ENCODE results near the gene PTPRD.
"Not testable (repeated sequence)": the region's sequence is repeated elsewhere in the genome, so short reads cannot be mapped to it uniquely, and the experiment has no call there.

The PTPRD gene

DNA sequence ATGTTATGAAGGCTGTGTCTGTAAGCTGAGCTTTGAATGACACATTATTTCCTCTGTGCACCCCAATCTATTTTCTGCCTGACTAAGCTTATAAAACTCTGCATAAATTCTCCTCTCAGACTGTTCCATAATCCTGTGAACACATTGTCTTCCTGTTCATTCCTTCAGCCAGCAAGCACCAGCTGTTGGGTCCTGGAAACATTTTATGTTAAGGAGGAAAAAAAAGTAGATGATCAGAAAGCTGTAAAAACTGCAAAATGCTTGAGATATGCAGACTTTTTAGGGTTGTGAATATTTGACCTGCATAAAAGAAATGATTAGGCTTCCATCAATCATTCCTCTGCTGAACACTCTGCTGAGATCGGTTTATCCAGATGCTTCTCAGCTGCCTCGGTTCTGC, 1567.2 kb downstream of the PTPRD start:
- Histone ChIP-seq H2AFZ (ENCODE audit: insufficient read depth, low read length, poor library complexity) (no peak overlapping the region), H3K4ac (ENCODE audit: low read depth, low read length) (no peak overlapping the region), H3K4me1 (ENCODE audit: control insufficient read depth in 1 of 2, insufficient read depth in 2 of 2, low read length in 2 of 2) (no peaks in the 10 kb centered on the region), H3K9me3 (ENCODE audit: insufficient read depth, low read depth, low read length) (no peaks in the 10 kb centered on the region), H3K4me2 (ENCODE audit: low read length) (no peak overlapping the region), H2BK12ac (ENCODE audit: low read length) (no peak overlapping the region), H2AK5ac (ENCODE audit: low read length) (no peak overlapping the region), H3K14ac (ENCODE audit: low read length) (no peak overlapping the region), H3K27ac (ENCODE audit: low read depth, low read length) (no peak overlapping the region), H3K27me3 (ENCODE audit: insufficient read depth, low read length) (no peaks in the 10 kb centered on the region), H4K8ac (ENCODE audit: low read depth, low read length) (no peak overlapping the region), H3K23ac (ENCODE audit: low read length) (no peak overlapping the region), H3K36me3 (ENCODE audit: control insufficient read depth in 1 of 2, insufficient read depth in 2 of 2, low read length in 2 of 2) (no peaks in the 10 kb centered on the region), H2BK120ac (ENCODE audit: insufficient read depth, low read length, poor library complexity) (no peak overlapping the region), H4K91ac (ENCODE audit: low read depth, low read length) (no peak overlapping the region), H3K79me2 (ENCODE audit: control insufficient read depth, insufficient read depth, low read length, poor library complexity) (no peaks in the 10 kb centered on the region), H4K12ac (ENCODE audit: low read depth, low read length) (no peak overlapping the region), H2BK5ac (ENCODE audit: low read depth, low read length, poor library complexity) (no peak overlapping the region), H3K4me3 (ENCODE audit: low read depth, low read length) (no peak overlapping the region), H3K79me1 (ENCODE audit: low read length) (no peaks in the 10 kb centered on the region), H3K9ac (ENCODE audit: low read length) (no peak overlapping the region), H3K18ac (ENCODE audit: low read length) (no peak overlapping the region)
- no peak for DNase-seq
- no CpG with 5 or more reads among the region's 2 CpGs for WGBS (ENCODE audit: extremely low coverage, insufficient coverage, insufficient read length)

GRCh38 chr9:9045072-9045471, 1567.7 kb downstream of the PTPRD start:
- Histone ChIP-seq H3K9me3 (ENCODE audit: insufficient read depth, low read depth, low read length) (no peaks in the 10 kb centered on the region), H3K9ac (ENCODE audit: low read length) (no peak overlapping the region), H2BK12ac (ENCODE audit: low read length) (no peak overlapping the region), H3K4me1 (ENCODE audit: control insufficient read depth in 1 of 2, insufficient read depth in 2 of 2, low read length in 2 of 2) (no peaks in the 10 kb centered on the region), H3K27ac (ENCODE audit: low read depth, low read length) (no peak overlapping the region), H3K4ac (ENCODE audit: low read depth, low read length) (no peak overlapping the region), H2AK5ac (ENCODE audit: low read length) (no peak overlapping the region), H3K4me3 (ENCODE audit: low read depth, low read length) (no peak overlapping the region), H2AFZ (ENCODE audit: insufficient read depth, low read length, poor library complexity) (no peak overlapping the region), H3K14ac (ENCODE audit: low read length) (no peak overlapping the region), H4K91ac (ENCODE audit: low read depth, low read length) (no peak overlapping the region), H3K79me1 (ENCODE audit: low read length) (no peaks in the 10 kb centered on the region), H2BK5ac (ENCODE audit: low read depth, low read length, poor library complexity) (no peak overlapping the region), H3K4me2 (ENCODE audit: low read length) (no peak overlapping the region), H4K12ac (ENCODE audit: low read depth, low read length) (no peak overlapping the region), H2BK120ac (ENCODE audit: insufficient read depth, low read length, poor library complexity) (no peak overlapping the region), H3K18ac (ENCODE audit: low read length) (no peak overlapping the region), H4K8ac (ENCODE audit: low read depth, low read length) (no peak overlapping the region), H3K27me3 (ENCODE audit: insufficient read depth, low read length) (no peaks in the 10 kb centered on the region), H3K79me2 (ENCODE audit: control insufficient read depth, insufficient read depth, low read length, poor library complexity) (no peaks in the 10 kb centered on the region), H3K36me3 (ENCODE audit: control insufficient read depth in 1 of 2, insufficient read depth in 2 of 2, low read length in 2 of 2) (no peaks in the 10 kb centered on the region), H3K23ac (ENCODE audit: low read length) (no peak overlapping the region)
- DNase-seq, result no peak
- 100% methylated on average over 1 of the region's 4 CpGs for WGBS (ENCODE audit: extremely low coverage, insufficient coverage, insufficient read length)

DNA sequence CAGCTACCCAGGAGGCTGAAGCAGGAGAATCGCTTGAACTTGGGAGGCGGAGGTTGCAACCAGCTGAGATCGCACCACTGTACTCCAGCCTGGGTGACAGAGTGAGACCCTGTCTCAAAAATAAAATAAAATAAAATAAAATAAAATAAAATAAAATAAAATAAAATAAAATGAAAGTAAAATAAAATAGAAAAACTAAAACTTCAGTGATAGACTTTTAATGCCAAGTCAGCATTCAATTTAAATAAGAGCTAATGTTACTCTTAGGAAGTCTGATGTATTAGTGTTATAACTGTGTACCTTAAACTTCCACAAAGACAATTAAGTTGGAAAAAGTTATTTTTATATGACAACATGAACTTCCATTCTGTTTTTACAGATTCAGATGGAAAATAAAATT, 1569.0 kb downstream of the PTPRD start:
- H3K23ac ChIP-seq (ENCODE audit: low read length); H4K91ac ChIP-seq (ENCODE audit: low read depth, low read length); H2BK5ac ChIP-seq (ENCODE audit: low read depth, low read length, poor library complexity); H3K4me1 ChIP-seq (ENCODE audit: control insufficient read depth in 1 of 2, insufficient read depth in 2 of 2, low read length in 2 of 2); H3K4ac ChIP-seq (ENCODE audit: low read depth, low read length); H3K9ac ChIP-seq (ENCODE audit: low read length); DNase-seq; H3K27me3 ChIP-seq (ENCODE audit: insufficient read depth, low read length); H4K8ac ChIP-seq (ENCODE audit: low read depth, low read length); H2BK12ac ChIP-seq (ENCODE audit: low read length); H4K12ac ChIP-seq (ENCODE audit: low read depth, low read length); H3K79me2 ChIP-seq (ENCODE audit: control insufficient read depth, insufficient read depth, low read length, poor library complexity); H2BK120ac ChIP-seq (ENCODE audit: insufficient read depth, low read length, poor library complexity); H3K36me3 ChIP-seq (ENCODE audit: control insufficient read depth in 1 of 2, insufficient read depth in 2 of 2, low read length in 2 of 2); H2AK5ac ChIP-seq (ENCODE audit: low read length); H3K14ac ChIP-seq (ENCODE audit: low read length); H2AFZ ChIP-seq (ENCODE audit: insufficient read depth, low read length, poor library complexity); H3K4me2 ChIP-seq (ENCODE audit: low read length); H3K4me3 ChIP-seq (ENCODE audit: low read depth, low read length); H3K27ac ChIP-seq (ENCODE audit: low read depth, low read length); H3K18ac ChIP-seq (ENCODE audit: low read length); H3K79me1 ChIP-seq (ENCODE audit: low read length); H3K9me3 ChIP-seq (ENCODE audit: insufficient read depth, low read depth, low read length): not testable (repeated sequence)
- WGBS (ENCODE audit: extremely low coverage, insufficient coverage, insufficient read length), result no CpG with 5 or more reads among the region's 3 CpGs

DNA sequence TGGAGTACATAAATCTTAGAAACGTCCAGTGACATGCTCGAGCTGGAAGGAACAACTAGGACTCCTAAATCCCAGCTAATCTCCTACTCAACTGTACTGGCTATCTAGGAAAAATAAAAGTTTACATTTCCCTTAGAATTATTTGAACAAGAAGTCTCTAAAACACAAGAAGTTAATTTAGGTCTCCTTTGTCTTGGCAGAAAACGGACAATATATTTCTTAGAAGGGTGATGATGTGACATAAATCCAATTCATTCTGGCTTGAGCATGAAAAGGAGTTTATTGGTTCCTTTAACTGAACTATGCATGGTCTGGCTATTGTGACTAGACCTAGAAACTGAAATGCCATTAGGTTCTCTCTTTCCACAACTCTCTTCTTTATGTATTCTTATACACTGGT, 1571.0 kb downstream of the PTPRD start:
- Histone ChIP-seq H3K36me3 (ENCODE audit: control insufficient read depth in 1 of 2, insufficient read depth in 2 of 2, low read length in 2 of 2) (no peaks in the 10 kb centered on the region), H3K14ac (ENCODE audit: low read length) (no peak overlapping the region), H3K79me2 (ENCODE audit: control insufficient read depth, insufficient read depth, low read length, poor library complexity) (no peaks in the 10 kb centered on the region), H3K18ac (ENCODE audit: low read length) (no peak overlapping the region), H4K8ac (ENCODE audit: low read depth, low read length) (no peak overlapping the region), H2AFZ (ENCODE audit: insufficient read depth, low read length, poor library complexity) (no peak overlapping the region), H2BK120ac (ENCODE audit: insufficient read depth, low read length, poor library complexity) (no peak overlapping the region), H2BK12ac (ENCODE audit: low read length) (no peak overlapping the region), H3K9ac (ENCODE audit: low read length) (no peak overlapping the region), H2BK5ac (ENCODE audit: low read depth, low read length, poor library complexity) (no peak overlapping the region), H3K27ac (ENCODE audit: low read depth, low read length) (no peak overlapping the region), H2AK5ac (ENCODE audit: low read length) (no peak overlapping the region), H3K4me1 (ENCODE audit: control insufficient read depth in 1 of 2, insufficient read depth in 2 of 2, low read length in 2 of 2) (no peaks in the 10 kb centered on the region), H3K27me3 (ENCODE audit: insufficient read depth, low read length) (no peaks in the 10 kb centered on the region), H3K9me3 (ENCODE audit: insufficient read depth, low read depth, low read length) (no peaks in the 10 kb centered on the region), H3K4me2 (ENCODE audit: low read length) (no peak overlapping the region), H3K79me1 (ENCODE audit: low read length) (no peaks in the 10 kb centered on the region), H4K91ac (ENCODE audit: low read depth, low read length) (no peak overlapping the region), H3K4ac (ENCODE audit: low read depth, low read length) (no peak overlapping the region), H4K12ac (ENCODE audit: low read depth, low read length) (no peak overlapping the region), H3K4me3 (ENCODE audit: low read depth, low read length) (no peak overlapping the region), H3K23ac (ENCODE audit: low read length) (no peak overlapping the region)
- WGBS (ENCODE audit: extremely low coverage, insufficient coverage, insufficient read length), result no CpG with 5 or more reads among the region's 3 CpGs
- DNase-seq, result no peak
